Omental fat pad (tissue), 4 donors: ENCODE data around the gene CNNM4. TPM values are rescaled to one million over a fixed set of nuclear protein-coding genes. Genes with fewer than 3 reads are reported as not detected.
A peak's percentile ranks its signal among the peaks of the same experiment; 100 is the strongest.

Experiments used
- ATAC-seq: fragments of 150-250 bp; one replicate; pipeline ENCODE4 v1.9.1; 2016; ENCODE audit warnings: mild to moderate bottlenecking, moderate library complexity; ENCODE audit not compliant: low FRiP score
- DNase-seq: peaks from one replicate; pipeline ENCODE4 v3.0.0-alpha.2; 2019; ENCODE audit warnings: low spot score
- CTCF ChIP-seq, 3 donors: fragments of 450-650 bp; IDR thresholded peaks; one replicate each; pipeline ENCODE4 v1.5.1; 2016 to 2017; ENCODE audit warnings: antibody characterized with exemption in 3 of 3, mild to moderate bottlenecking in 3 of 3, moderate library complexity in 2 of 3
- total RNA-seq, 4 donors: library from RNA; depleted of rRNA; stranded (reverse); fragments of >200 nt; gene quantifications; one replicate each; pipeline ENCODE4 v1.1.0, GENCODE V29; 2016

CNNM4 gene
- total RNA-seq, 4 donors from 2014 or later: 3.6 to 5.6 (median 3.7) TPM

- peak; percentile 87 for ATAC-seq
- TF ChIP-seq CTCF (IDR thresholded peaks at IDR 0.05): no peak
- DNase-seq: no peak
These were observed 78.7 kb downstream of the CNNM4 start for GRCh38 chr2:96839293-96839874.

GRCh38 chr2:96839875-96840850, 79.5 kb downstream of the CNNM4 start:
- no peak for ATAC-seq
- DNase-seq: no peak
- no peak for TF ChIP-seq CTCF (IDR thresholded peaks at IDR 0.05)

GRCh38 chr2:96841701-96842495, 81.2 kb downstream of the CNNM4 start:
- no peak for TF ChIP-seq CTCF (IDR thresholded peaks at IDR 0.05)
- DNase-seq: no peak
- no peak for ATAC-seq

- ATAC-seq (no peak), DNase-seq (no peak)
- no peak for TF ChIP-seq CTCF (IDR thresholded peaks at IDR 0.05)
These were observed 81.9 kb downstream of the CNNM4 start for GRCh38 chr2:96842600-96842999.

GRCh38 chr2:96843538-96844268, 83.0 kb downstream of the CNNM4 start, which contains the start of gene ANKRD23:
TSS of gene ANKRD23 (minus strand) at chr2:96844021. CDS start at chr2:96843992, 29 bp downstream.
- ATAC-seq: no peak
- no peak for DNase-seq
- no peak for TF ChIP-seq CTCF (IDR thresholded peaks at IDR 0.05)

- ATAC-seq (no peak), DNase-seq (no peak)
- no peak for TF ChIP-seq CTCF (IDR thresholded peaks at IDR 0.05)
These were observed 83.7 kb downstream of the CNNM4 start for GRCh38 chr2:96844405-96844808.
